Hepatocyte (in vitro differentiated cells): ENCODE measurements around the gene PES1. TPM values are rescaled to one million over a fixed set of nuclear protein-coding genes. Genes with fewer than 3 reads are reported as not detected.

Experiments
- DNase-seq: peaks from one replicate; pipeline ENCODE4 v3.0.0-alpha.2; 2016; ENCODE audit warnings: low spot score
- H2AFZ ChIP-seq: fragments of 200-600 bp; sonication (generic); 2 replicates; pipeline ENCODE4 v1.6.0; 2016; ENCODE audit warnings: antibody characterized with exemption, mild to moderate bottlenecking
- H3K27ac ChIP-seq: fragments of 200-600 bp; sonication (generic); 2 replicates; pipeline ENCODE4 v1.5.1; 2016; ENCODE audit warnings: mild to moderate bottlenecking
- H3K27me3 ChIP-seq: fragments of 200-600 bp; sonication (generic); 2 replicates; pipeline ENCODE4 v1.6.1; 2016
- H3K36me3 ChIP-seq: fragments of 200-600 bp; sonication (generic); replicated peaks from 2 replicates; pipeline ENCODE4 v1.5.1; 2016; ENCODE audit warnings: low read depth; ENCODE audit not compliant: insufficient read depth
- H3K4me1 ChIP-seq: fragments of 200-600 bp; sonication (generic); 2 replicates; pipeline ENCODE4 v1.5.1; 2016; ENCODE audit warnings: mild to moderate bottlenecking, moderate library complexity; ENCODE audit not compliant: insufficient read depth
- H3K4me2 ChIP-seq: fragments of 200-600 bp; sonication (generic); 2 replicates; pipeline ENCODE4 v1.6.0; 2016
- H3K4me3 ChIP-seq: fragments of 200-600 bp; sonication (generic); 2 replicates; pipeline ENCODE4 v1.5.1; 2016; ENCODE audit warnings: mild to moderate bottlenecking
- H3K79me2 ChIP-seq: fragments of 200-600 bp; sonication (generic); 2 replicates; pipeline ENCODE4 v1.6.0; 2017; ENCODE audit warnings: mild to moderate bottlenecking
- H3K9me2 ChIP-seq: fragments of 200-600 bp; sonication (generic); replicated peaks from 2 replicates; pipeline ENCODE4 v1.6.0; 2017; ENCODE audit warnings: mild to moderate bottlenecking; ENCODE audit not compliant: insufficient read depth
- H3K9me3 ChIP-seq: fragments of 200-600 bp; sonication (generic); 2 replicates; pipeline ENCODE4 v1.5.1; 2016; ENCODE audit warnings: low read depth, mild to moderate bottlenecking
- H4K20me1 ChIP-seq: fragments of 200-600 bp; sonication (generic); 2 replicates; pipeline ENCODE4 v1.6.0; 2016; ENCODE audit warnings: mild to moderate bottlenecking; ENCODE audit not compliant: insufficient read depth, poor library complexity, severe bottlenecking
- EZH2 ChIP-seq: fragments of 200-600 bp; sonication (generic); IDR thresholded peaks from 2 replicates; pipeline ENCODE4 v1.6.1; 2016; ENCODE audit warnings: antibody characterized with exemption, mild to moderate bottlenecking, borderline replicate concordance
- EZH2phosphoT487 ChIP-seq: fragments of 200-600 bp; sonication (generic); IDR thresholded peaks from one replicate; pipeline ENCODE4 v1.6.1; 2018; ENCODE audit warnings: antibody characterized with exemption, mild to moderate bottlenecking, low read depth, moderate library complexity; ENCODE audit not compliant: unreplicated experiment, severe bottlenecking
- WGBS: methylation state at CpG from one replicate; pipeline ENCODE4 v1.1.6; 2016; ENCODE audit warnings: low lambda C conversion rate; ENCODE audit errors: missing lambda C conversion rate; 5-methylcytosine and 5-hydroxymethylcytosine counted together
- polyA plus RNA-seq: library from polyadenylated mRNA; unstranded; fragments of >200 nt; fragmentation: Nextera tagmentation; extraction: Ambion mirVana; gene quantifications from 2 replicates; pipeline ENCODE4 v1.2.1, GENCODE V29; 2016
- total RNA-seq: library from RNA; depleted of rRNA; stranded (reverse); fragments of >200 nt; gene quantifications from 2 replicates; pipeline ENCODE4 v1.2.3, GENCODE V29; 2014
- TF ChIP-seq, protein P1 (sequence below): fragments of 200-600 bp; sonication (generic); IDR thresholded peaks from 2 replicates; pipeline ENCODE4 v1.5.1; 2016; ENCODE audit warnings: antibody characterized with exemption, mild to moderate bottlenecking; ENCODE audit not compliant: poor library complexity

PES1 gene
- total and polyA plus RNA-seq, 2 experiments from 2014 or later: 42.4 to 59.5 TPM

DNA sequence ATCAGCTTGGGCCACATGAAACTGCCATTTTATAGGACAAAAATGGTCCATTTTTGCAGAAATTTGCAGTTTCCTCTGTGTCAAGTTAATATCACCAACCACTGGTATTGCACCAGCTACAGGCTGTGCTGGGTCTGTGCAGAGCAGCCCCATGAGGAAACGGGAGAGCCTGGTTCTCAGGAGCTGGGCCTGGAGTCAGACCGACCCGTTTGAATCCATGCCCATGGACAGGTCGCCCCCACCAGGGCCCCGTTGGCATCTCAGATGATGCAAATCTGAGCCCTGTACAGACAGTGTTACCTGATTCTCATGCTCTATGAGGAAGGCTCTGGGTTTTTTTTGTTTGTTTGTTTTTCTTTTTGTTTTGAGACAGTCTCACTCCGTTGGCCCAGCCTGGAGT is 35.3 kb downstream of the PES1 start:
- no peaks in the 10 kb centered on the region for H3K9me2 ChIP-seq
- H3K4me3 ChIP-seq: no peak overlapping the region
- no peak overlapping the region for H2AFZ ChIP-seq
- no peaks in the 10 kb centered on the region for H3K9me3 ChIP-seq
- no peaks in the 10 kb centered on the region for H3K79me2 ChIP-seq
- no peak overlapping the region for H3K4me2 ChIP-seq
- TF ChIP-seq EZH2 (no peak), EZH2phosphoT487 (no peak)
- TF ChIP-seq, protein P1, sequence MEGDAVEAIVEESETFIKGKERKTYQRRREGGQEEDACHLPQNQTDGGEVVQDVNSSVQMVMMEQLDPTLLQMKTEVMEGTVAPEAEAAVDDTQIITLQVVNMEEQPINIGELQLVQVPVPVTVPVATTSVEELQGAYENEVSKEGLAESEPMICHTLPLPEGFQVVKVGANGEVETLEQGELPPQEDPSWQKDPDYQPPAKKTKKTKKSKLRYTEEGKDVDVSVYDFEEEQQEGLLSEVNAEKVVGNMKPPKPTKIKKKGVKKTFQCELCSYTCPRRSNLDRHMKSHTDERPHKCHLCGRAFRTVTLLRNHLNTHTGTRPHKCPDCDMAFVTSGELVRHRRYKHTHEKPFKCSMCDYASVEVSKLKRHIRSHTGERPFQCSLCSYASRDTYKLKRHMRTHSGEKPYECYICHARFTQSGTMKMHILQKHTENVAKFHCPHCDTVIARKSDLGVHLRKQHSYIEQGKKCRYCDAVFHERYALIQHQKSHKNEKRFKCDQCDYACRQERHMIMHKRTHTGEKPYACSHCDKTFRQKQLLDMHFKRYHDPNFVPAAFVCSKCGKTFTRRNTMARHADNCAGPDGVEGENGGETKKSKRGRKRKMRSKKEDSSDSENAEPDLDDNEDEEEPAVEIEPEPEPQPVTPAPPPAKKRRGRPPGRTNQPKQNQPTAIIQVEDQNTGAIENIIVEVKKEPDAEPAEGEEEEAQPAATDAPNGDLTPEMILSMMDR: no peak
- no peaks in the 10 kb centered on the region for H3K27me3 ChIP-seq
- no peaks in the 10 kb centered on the region for H3K4me1 ChIP-seq
- H4K20me1 ChIP-seq: no peaks in the 10 kb centered on the region
- H3K36me3 ChIP-seq: no peaks in the 10 kb centered on the region
- H3K27ac ChIP-seq: no peak overlapping the region
- no peak for DNase-seq
- 70% methylated on average over 6 of the region's 6 CpGs for WGBS

- no peak overlapping the region for H3K4me2 ChIP-seq
- H3K27ac ChIP-seq: no peak overlapping the region
- H3K36me3 ChIP-seq: no peaks in the 10 kb centered on the region
- no peaks in the 10 kb centered on the region for H4K20me1 ChIP-seq
- no peak for TF ChIP-seq EZH2phosphoT487
- TF ChIP-seq EZH2: no peak
- TF ChIP-seq, protein P1: no peak
- DNase-seq: no peak
- WGBS: 95% methylated on average over 48 of the region's 73 CpGs
- H3K9me3 ChIP-seq: no peaks in the 10 kb centered on the region
- H3K9me2 ChIP-seq: no peaks in the 10 kb centered on the region
- H3K27me3 ChIP-seq: no peaks in the 10 kb centered on the region
- no peak overlapping the region for H2AFZ ChIP-seq
- no peaks in the 10 kb centered on the region for H3K79me2 ChIP-seq
- no peak overlapping the region for H3K4me3 ChIP-seq
- no peaks in the 10 kb centered on the region for H3K4me1 ChIP-seq
Observed at GRCh38 chr22:30555282-30556210, 36.2 kb downstream of the PES1 start.

DNA sequence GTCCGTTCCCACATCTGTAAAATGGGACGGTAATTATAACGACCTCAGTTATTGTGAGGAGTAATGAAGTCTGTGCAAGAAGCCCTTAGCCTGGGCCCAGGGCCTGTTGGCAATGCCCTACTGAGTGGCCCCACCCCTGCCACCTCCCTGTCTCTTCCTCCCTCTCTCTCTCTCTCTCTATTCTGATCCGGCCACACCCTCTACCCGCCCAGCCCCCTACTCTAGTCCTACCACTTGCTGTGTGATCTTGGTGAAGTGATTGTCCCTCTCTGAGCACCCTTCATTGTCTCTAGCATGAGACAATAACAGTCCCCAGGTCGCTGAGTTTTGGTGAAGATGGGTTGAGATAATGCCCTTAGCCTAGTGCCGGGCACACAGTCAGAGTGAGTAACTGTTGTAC is 37.7 kb downstream of the PES1 start:
- H3K36me3 ChIP-seq: no peaks in the 10 kb centered on the region
- TF ChIP-seq EZH2 (no peak), EZH2phosphoT487 (no peak)
- TF ChIP-seq, protein P1: no peak
- H3K27ac ChIP-seq: no peak overlapping the region
- no peaks in the 10 kb centered on the region for H3K9me3 ChIP-seq
- H3K4me1 ChIP-seq: no peaks in the 10 kb centered on the region
- no peaks in the 10 kb centered on the region for H3K9me2 ChIP-seq
- WGBS: 83% methylated on average over 7 of the region's 7 CpGs
- H2AFZ ChIP-seq: no peak overlapping the region
- no peak for DNase-seq
- H3K79me2 ChIP-seq: no peaks in the 10 kb centered on the region
- H3K27me3 ChIP-seq: no peaks in the 10 kb centered on the region
- no peak overlapping the region for H3K4me3 ChIP-seq
- no peaks in the 10 kb centered on the region for H4K20me1 ChIP-seq
- H3K4me2 ChIP-seq: no peak overlapping the region
